Measurements from ENCODE around the gene FCHO2. TPM values are rescaled to one million over a fixed set of nuclear protein-coding genes. Genes with fewer than 3 reads are reported as not detected.

The FCHO2 gene
- total RNA-seq, 1 donor from 2014 or later: 32.9 TPM

DNA sequence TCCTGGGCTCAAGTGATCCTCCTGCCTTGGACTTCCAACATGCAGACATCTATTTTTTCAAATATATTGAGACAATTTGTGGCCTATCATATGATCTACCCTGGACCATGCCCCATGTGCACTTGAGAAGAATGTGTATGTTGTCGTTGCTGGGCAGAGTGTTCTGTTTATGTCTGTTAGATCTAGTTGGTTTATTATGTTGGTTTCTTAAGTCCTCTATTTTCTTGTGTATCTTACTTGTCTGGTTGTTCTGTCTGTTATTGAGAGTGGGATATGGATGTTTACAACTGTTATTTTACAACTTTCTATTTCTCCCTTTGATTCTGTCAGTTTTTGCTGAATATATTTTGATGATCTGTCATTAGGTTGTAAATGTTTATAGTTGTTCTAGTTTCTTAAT lies 154.3 kb downstream of the FCHO2 start:
- no peak for DNase-seq (ENCODE audit: low read depth in 2 of 2)

DNA sequence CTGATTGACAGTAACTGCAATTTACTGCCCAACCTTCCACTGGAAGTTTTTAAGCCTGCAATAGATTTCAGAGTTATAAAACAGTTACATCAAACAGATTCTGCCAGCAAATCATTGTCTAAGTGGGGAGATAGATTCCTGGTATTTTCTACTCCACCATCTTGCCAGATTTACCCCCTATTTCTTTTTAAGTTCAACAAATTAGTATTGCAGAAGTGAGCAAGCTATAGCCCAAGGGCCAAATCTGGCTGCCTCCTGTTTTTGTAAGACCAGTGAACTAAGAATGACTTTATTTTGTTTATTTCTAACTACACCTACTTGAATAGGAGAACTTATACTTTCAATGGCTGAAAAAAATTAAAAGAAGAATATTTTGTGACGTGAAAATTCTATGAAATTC lies 155.7 kb downstream of the FCHO2 start:
- no peak for DNase-seq (ENCODE audit: low read depth in 2 of 2)

DNA sequence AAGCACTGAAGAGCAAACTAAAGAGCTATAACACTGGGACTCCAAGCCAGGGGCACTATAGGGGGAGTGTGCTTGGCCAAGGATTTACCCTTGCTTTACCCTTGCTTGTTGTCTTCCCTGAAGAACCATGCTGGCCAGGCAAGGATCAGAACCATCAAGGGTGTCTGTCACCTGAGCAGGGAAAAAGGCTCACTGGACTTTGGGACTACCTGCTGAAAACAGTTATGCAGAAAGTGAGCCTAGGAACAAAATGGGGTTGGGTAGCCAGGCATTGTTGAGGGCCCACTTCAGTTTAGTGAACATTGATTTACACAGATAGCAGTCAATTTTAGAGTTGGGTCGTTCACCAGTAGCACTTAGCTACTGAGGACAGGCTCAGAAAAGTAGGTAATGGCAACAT lies 156.5 kb downstream of the FCHO2 start:
- no peak for DNase-seq (ENCODE audit: low read depth in 2 of 2)

DNA sequence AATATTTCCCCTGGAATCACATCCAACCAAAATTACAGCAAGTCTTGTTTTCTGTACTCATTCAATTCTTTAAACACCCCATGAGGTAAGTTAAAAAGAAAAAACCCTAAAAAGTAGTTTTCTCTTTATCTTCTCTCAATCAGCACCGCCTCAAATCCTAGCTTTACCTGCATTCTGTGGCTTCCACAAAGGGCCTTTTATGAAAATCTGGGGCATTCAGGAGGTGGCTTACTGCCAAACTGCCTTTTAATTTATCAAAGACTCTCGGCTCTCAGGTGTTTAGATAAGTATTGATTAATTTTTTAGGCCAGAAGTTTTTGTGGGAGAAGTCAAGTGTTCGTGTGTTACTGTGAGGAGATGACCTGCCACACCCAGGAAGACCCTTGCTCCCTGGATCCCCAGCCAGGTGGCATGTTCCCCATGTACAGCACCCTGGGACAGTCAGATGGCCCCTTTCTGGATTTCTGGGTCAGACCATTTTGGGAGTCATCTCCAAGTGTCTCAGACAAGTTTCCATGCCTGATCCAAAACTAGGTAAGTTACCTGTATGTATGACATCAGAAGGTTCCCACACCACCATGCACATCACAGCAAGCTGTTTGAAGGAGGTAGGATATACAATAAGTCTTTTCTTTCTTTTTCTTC lies 158.3 kb downstream of the FCHO2 start:
- no peak for DNase-seq (ENCODE audit: low read depth in 2 of 2)

DNA sequence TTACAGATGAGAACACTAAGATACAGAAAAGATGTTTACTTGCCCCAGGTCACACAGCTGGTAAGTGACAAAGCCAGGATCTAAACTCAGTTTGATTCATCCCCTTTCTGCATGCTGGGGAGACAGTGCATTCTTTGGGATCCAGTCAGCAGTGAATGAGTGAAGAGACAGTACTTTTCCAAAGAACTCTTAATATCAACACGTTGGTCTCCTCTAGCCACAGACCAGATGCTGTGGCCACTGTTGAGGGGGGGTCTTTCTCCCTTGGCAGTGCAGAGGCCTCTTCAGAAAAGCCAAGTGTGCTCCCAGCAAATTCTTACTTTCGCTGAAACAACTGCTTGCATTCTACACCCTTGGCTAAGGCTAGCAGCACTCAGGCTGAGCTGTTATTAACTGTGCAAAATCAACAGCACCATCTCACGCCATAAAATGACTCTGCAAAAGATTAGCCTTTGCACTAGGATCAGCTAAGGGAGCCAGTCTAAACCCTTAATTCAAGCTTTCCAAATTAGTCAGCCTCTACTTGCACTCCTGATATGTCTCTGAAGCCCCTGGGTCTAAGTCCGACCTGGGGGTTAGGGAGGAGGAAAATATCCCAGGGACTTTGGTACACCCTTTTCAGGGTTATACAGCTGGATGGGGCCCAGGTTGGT lies 159.7 kb downstream of the FCHO2 start:
- DNase-seq (ENCODE audit: low read depth in 2 of 2): no peak

DNA sequence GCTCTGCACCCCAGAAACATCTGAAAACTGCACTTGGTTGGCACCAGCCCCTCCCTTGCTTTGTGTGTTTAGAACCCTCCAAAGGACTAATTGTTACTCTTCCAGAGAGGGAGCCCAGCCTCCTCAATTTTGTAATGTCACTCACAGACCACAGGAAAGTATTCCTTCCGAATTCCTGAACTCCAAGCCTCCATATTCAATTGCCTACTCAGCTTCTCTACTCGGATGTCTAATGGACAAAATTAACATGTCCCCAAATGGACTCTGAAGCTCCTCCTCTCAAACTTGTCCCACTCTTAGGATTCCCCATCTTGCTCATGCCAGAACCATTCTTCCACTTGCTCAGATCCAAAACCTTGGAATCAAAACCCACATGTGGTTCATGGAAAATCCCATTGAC lies 160.7 kb downstream of the FCHO2 start:
- no peak for DNase-seq (ENCODE audit: low read depth in 2 of 2)

DNA sequence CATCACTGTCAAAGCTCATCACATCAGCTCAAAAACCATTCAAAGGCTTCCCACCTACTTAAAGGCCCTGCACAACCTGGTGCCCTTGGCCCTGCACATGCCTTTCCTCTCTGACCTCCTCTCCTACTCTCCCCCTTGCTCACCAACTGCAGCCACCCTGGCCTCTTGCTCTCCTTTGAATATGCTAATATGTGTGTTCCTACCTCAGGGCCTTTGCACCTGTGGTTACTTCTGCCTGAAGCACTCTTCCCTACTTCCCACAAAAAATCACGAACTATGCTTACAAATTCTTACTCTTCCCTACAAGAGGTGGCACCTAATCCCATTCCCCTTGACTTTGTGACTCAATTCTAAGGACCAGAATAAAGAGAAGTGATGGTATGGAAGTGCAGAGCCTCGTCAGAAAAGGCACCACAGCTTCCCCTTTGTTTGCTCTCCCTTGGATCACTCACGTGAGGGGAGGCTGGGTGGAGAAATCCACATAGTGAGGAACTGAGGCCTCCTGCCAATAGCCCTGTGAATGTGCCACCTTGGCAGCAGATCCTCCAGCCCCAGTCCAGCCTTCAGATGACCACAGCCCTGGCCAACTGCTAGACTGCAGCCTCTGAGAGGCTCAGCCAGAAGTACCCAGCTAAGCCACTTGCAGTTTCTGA lies 161.4 kb downstream of the FCHO2 start:
- DNase-seq (ENCODE audit: low read depth in 2 of 2): no peak

DNA sequence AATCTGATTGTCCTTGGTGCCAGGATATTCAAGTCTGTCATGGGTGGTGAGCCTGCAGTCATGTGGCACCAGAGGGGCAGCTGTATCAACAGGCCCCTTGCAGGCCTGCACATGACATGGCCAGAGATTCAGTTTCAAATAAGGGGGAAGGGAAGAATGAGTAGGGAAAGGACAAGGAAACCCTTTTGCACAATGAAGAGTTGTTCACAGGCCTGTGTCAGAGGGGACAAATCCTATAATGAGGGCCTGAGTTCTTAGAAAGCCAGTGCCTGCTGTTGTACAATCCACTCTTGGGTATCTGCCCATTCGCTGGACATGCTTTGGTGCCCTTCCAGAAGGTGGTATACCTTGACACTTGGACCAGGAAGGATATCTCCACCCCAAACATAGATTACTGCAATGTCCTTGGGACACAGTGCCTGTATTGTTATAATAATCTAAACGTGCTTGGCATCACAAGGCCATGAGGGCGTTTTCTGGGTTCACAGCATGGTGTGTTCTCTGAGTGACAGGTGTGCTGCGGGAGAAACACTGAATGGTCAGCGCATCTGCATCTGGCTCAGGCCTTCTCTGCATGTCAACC lies 162.6 kb downstream of the FCHO2 start:
- DNase-seq (ENCODE audit: low read depth in 2 of 2): no peak

DNA sequence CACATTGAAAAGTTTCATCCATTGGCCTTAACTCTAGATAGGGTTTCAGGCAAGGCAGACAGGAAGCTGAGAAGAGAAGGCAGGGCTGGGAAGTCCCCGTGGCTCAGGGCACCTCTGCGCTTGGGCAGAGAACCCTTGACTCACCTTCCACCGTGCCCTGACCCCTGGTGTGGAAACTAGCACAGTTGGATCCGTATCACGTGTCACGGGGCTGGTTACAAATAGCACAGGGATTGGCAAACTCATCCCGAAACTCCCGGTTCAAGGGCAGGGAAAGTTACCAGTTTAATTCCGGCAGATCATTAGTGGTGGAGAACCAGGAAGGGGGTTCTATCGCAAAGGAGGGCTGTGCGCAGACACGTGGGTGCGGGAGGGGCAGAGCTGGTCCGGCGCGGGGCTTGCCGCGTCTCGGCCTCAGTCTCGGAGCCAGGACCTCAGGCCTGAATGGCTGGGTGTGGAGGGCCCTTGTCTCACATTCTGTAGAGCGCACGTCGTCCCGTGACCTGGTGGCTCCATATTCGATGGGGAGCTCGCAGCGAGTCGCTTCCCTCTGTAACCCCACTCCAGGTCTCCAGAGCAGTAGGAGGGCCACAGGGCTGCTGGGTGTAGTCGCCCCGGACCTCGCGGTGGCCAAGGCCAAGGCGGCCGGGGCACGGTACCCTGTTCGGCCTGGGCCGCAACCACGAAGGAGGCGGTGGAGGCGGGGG lies 163.8 kb downstream of the FCHO2 start:
- DNase-seq (ENCODE audit: low read depth in 2 of 2): no peak

DNA sequence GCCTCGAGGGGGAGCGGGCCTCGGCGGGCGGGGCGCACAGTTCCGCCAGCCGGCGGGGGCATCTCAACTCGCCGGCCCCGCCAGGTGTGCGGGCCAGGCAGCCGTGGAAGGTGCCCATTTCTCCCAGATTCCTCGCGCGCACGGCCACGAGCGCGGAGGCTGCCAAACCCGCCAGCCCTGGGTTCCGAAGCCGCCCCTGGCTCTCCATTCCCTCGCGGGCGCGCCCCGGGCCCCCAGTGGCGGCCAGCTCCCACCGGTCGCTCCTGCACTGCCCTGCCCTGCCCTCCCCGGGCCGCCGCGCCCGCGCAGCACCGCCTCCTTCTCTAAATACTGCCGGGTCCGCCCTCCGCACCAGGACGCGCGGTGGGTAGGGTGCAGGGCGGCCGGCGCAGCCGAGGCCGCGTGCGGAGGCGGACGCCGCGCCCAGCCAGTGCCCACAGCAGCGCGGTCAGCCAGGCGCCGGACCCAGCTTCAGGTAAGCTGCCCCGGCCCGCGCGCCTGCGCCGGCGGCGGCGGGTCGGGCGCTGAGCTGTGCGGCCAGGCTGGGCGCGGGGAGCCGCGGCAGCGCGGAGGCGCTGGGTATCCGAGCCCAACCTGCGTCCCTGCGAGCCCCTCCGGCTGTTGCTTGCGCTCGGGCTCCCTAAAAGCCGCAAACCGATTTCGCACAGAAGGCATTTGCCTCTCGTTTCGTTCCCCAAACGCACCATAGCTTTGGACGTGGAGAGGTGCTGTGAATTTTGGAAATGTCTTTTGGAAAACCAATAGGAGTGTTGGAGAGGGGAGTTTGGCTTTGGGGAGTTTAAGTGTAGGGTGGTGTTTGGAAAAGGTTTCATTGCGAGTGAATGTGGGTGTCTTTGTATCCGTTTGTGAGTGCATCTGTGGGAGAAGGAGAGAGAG lies 164.6 kb downstream of the FCHO2 start, which contains the start of gene TMEM171:
Gene TMEM171 (plus strand): TSS at position 354 of the 897 bp plus-strand sequence. CDS start 2,799 bp downstream, outside the sequence.
- peak; percentile 8 to 58 for DNase-seq (ENCODE audit: low read depth in 2 of 2)

DNA sequence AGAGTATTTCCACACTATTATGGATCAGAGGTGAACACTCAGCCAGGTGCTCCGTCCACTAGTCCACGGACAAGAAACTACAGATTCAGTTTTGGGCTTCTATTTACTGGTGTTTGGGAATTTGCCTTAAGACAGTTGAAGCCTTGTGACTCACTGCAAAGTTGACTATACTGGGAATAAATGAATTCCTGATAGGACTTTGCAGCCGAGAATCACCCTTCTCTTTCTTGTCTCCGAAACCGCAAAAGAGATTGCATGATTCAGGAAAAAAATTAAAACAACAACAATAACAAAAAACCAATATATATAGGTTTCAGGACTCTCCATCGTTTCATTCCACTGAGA lies 165.2 kb downstream of the FCHO2 start:
- DNase-seq (ENCODE audit: low read depth in 2 of 2): no peak

DNA sequence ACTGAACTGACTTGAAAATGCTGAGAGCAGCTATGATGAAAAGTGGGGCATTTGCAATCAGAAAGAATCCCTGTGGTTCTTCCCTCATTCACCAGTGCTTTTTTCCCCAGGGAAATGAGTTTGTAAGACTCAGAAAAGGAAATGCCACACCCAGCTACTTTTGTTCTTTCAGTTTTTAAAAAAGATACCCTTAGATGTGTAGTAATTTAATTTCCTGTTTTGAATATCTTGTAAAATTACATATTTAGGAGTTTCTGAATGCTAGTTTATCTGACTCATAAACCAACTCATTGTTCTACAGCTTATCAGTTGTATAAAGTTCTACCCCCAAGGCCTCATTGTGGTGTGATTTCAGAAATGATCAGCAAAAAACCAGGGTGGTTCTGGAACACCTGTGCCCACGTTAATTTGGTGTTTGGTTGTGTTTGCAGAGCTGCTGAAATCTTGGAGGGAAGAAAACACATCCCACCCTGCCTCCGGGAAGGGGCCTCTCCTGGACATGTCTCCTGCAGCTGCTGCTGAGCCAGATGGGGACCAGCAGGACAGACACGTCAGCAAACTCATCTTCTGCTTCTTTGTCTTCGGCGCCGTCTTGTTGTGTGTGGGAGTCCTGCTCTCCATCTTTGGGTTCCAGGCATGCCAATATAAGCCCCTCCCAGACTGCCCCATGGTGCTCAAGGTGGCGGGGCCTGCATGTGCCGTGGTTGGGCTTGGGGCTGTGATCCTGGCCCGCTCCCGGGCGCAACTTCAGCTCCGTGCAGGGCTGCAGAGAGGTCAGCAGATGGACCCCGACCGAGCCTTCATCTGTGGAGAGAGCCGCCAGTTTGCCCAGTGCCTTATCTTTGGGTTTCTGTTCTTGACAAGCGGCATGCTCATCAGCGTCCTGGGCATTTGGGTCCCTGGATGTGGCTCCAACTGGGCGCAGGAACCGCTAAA lies 167.3 kb downstream of the FCHO2 start:
- peak; percentile 25 to 50 for DNase-seq (ENCODE audit: low read depth in 2 of 2)

DNA sequence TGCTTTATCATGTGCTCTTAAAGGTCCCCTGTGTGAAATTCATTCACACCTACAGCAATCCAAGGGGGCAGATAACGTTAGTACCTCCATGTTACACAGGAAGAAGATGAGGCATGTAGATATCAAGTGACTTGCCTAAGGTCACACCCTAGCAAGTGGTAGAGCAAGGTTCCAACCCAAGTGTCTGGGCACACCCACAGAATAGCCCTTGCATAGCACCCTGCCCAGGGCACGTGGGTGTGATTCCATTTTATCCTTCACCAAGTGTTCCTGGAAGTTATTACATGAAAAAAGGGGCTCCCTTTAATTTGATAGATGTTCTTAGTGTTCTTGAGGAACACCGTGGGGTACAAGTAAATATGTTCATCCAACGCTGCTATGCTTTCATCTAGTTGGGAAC lies 169.4 kb downstream of the FCHO2 start:
- DNase-seq (ENCODE audit: low read depth in 2 of 2): no peak

DNA sequence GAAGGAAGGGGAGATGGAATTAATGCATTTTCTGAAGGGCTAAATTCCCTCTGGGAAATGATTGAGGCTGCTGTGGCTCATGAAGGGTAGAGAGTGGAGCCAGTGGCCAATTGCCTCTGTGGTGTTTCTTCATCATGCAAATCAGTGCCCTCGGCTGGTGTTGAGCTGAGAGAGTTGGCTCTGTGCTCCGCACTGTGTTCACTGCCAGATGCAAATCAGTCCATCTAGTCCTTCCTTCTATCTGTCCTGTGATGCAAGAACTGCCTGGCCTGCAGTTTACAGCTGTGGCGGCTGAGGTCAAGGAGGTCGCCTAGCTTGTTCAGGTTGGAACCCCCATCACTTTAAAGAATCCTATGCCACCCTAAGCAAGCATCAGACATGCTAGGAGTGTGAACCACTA lies 170.5 kb downstream of the FCHO2 start:
- DNase-seq (ENCODE audit: low read depth in 2 of 2): no peak

DNA sequence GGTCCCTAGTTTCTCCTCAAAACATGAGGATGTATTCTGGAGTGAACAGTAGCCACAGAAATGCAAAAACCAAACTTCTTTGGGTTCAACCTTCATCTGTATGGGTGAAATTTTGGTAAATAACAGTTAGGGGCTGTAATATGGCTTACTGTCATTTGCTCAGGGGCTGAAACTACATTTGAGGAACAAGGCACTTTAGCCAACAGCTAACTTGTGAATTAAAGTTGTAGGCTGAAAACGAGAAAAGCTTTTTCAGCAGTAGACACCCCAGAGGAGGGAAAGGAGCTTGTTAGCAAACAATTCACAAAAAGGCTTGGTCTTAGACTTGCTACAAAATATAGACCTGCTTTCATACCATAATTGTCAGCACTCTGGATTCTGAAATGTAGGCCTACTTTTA lies 171.1 kb downstream of the FCHO2 start:
- DNase-seq (ENCODE audit: low read depth in 2 of 2): no peak

DNA sequence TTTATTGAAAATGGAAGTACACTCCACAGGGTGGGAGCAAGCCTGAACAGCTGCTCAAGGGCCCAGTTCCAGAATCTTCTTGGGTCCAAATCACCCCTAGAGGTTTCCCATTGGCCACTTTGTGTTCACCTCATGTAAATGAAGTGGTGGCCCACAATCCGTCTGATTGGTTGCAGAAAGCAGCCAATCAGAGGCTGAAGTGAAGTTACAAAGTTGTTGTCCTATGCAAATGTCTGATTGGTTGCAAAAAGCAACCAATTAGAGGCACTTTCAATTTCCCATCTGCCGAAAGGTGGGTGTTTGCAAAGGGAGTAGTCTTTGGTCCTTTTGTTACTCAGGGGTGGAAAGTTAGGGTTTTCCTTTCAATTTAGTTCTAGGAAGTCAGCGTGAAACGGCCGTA lies 173.3 kb downstream of the FCHO2 start:
- DNase-seq (ENCODE audit: low read depth in 2 of 2): no peak

DNA sequence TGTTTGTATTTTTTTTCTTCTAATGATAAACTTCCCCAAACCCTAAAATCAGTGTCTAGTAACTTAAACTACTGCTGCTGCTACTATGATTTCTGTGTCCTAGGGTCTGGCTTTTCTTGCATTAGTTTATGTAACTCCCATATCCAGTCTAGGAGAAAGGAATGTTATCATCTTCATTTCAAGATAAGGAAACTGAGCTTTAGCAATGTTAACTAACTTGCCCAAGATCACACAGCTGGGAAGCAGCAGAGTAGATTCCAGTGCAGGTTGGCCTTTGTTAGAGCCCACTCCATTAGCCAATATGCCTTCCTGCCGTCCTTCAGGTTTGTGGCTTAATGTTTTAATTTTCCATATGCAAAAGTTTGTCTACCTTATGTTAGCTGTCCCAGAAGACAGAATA lies 175.0 kb downstream of the FCHO2 start:
- DNase-seq (ENCODE audit: low read depth in 2 of 2): no peak

DNA sequence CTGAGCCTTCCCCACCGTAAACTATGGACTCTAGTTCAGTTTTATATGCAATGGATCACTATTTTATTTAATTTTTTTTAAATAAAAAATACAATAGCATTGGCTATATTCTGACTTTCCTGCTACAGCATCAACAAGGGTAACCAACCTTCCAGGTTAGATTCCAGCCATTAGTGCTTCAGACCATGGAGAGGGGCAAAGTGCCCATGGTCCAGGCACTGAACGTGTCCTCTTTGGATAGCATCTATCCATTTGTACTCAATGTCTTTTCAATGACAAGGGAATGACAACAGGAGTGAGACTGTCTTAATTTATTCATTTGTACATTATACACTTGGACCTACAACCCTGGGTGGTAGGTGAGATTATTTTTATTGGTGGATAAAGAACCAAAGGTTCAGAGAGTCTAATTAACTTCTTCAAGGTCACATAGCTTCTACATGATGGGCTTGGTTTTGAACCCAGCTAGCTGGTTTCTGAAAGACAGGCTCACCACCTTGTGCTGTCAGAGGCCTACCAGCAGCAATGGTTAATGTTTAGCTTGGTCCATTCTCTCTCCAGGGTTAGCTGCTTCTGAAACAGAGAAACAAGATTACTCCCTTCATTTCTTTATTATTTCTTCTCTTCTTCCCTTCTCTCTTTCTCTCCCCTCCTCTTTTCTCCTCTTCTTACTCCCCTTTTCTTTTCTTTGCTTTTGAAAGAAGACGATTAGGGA lies 176.0 kb downstream of the FCHO2 start:
- no peak for DNase-seq (ENCODE audit: low read depth in 2 of 2)

DNA sequence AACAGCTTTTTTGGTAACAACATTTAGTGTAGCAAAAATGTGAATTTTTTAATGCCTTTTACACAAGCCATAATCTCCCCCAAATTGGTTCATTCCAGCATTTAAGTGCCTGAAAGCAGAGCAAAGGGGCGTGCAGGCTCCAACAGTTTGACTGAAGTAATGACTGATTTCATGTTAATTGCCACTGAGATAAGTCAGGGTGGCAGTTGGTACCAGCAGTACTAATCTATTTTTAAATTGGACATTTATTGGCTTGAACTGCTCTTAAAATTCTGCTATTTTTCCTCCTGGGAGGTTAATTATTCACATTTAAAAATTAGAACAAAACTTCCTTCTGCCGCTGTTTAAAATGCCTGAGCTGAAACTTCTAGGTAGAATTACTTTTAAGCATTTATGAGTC lies 176.9 kb downstream of the FCHO2 start:
- no peak for DNase-seq (ENCODE audit: low read depth in 2 of 2)

All from lung microvascular endothelial cell (primary cell).